ENCODE data around the gene KIF3A.

The KIF3A gene

DNA sequence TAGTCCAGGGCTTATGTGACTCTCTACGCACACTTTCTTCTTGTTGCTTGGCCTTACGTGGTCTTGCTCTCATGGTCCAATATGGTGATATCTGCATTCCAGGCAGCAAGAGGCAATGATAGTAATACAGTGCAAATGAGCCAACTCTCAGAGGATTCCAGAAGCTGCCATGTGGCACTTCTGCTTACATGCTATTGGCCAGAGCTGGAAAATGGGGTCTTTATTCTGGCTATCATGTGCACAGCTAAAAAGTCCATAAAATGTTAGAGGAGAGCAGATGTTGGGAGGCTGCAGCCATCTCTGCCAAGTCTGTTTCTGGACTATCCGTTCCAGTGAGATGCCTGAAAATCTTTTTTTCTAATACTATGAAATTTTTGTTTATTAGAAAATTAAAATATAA is 42.6 kb upstream of the KIF3A start:
- TF ChIP-seq, protein P1, sequence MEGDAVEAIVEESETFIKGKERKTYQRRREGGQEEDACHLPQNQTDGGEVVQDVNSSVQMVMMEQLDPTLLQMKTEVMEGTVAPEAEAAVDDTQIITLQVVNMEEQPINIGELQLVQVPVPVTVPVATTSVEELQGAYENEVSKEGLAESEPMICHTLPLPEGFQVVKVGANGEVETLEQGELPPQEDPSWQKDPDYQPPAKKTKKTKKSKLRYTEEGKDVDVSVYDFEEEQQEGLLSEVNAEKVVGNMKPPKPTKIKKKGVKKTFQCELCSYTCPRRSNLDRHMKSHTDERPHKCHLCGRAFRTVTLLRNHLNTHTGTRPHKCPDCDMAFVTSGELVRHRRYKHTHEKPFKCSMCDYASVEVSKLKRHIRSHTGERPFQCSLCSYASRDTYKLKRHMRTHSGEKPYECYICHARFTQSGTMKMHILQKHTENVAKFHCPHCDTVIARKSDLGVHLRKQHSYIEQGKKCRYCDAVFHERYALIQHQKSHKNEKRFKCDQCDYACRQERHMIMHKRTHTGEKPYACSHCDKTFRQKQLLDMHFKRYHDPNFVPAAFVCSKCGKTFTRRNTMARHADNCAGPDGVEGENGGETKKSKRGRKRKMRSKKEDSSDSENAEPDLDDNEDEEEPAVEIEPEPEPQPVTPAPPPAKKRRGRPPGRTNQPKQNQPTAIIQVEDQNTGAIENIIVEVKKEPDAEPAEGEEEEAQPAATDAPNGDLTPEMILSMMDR (conservative IDR thresholded peaks at IDR 0.05), result no peak
- TF ChIP-seq ZFX (IDR thresholded peaks at IDR 0.05), result no peak

DNA sequence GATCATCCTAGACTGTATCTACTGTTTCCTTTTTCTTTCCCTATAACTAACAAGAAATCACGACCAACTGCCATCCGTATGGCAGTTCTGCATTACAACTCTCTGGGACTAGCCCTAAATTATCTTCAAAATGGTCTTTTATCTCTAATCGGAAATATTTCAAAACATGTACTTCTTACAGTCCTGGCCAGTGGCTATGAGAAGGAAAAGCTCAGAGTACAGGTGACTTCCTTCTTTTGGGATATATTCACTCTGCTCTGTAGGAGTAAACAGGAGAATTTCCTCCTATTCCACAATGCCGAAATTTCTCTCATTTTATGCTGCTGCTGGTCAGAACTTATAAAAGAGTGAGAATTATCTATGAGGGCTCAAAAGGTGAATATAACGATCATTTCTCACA is 41.5 kb upstream of the KIF3A start:
- TF ChIP-seq, protein P1 (conservative IDR thresholded peaks at IDR 0.05), result no peak
- no peak for TF ChIP-seq ZFX (IDR thresholded peaks at IDR 0.05)
- no peak overlapping the region for H3K27ac ChIP-seq

More for the DNA sequence above, 42.6 kb upstream of the KIF3A start:
- H3K27ac ChIP-seq, result no peak overlapping the region

DNA sequence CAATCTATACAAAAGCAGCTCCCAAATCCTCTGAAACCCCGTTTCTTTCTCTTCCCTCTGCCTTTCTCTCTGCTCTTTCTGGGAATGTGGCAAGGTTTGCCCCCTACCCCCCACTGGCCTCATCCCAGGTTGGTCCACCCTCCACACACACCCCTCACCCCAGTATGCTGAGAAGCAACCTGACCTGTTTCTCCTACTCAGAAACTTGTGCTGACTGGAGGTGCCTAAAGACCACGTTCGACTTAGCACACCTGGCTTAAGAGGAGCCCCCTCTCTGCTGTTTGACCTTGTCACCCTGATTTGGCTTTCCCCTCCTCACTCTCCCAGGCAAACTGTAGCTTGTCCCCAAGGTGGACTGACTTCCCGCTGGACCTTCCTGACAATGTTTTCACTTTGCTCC is 40.8 kb upstream of the KIF3A start:
- TF ChIP-seq ZFX (IDR thresholded peaks at IDR 0.05), result no peak
- TF ChIP-seq, protein P1 (conservative IDR thresholded peaks at IDR 0.05), result no peak
- peak overlapping the region; percentile 67; the same call in 1 of the 2 replicates for H3K27ac ChIP-seq

DNA sequence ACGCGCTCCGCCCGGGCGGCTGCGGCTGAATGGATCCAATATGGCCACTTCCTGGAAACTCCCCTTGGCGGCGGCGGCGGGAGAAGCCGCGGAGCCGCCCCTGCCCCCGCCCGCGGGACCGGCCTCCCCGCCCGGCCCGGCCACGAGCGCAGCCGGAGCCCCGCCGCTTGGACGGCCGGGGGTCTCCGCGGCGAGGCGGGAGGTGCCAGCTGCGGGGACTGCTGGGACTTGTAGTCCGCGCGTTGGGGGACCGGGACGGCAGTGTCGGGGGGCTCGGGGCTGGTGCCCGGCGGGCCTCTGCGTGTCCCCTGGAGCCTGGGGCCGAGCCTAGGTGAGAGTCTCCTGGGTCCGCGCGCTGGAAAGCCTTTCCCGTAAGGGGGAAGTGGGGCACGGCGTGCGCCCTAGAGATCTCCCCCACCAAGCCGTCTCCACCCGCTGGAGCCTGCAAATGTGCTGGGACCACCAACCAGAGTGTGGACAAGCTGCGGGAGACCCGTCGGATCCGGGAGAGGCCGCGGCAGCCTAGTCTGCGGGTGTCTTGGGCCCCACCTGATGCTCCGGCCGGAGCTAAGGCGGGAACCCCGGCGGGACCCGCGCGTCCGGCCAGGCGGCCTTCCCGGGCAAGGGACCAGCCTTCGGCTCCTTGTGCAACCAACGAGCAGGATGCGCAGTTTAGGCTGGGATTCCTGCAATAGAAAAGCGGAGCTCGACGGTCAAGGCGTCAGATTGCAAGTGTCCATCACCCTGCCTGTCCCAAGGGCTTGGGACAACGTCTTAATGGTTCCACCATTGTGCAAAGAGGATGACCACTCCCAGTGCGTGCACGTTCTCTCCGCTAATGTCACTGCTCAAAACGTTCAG is 40.1 kb upstream of the KIF3A start, which contains the start of gene SEPTIN8:
SEPTIN8 (minus strand) TSS at position 31 of the 861 bp plus-strand sequence. CDS start 102 bp downstream, outside the sequence.
- TF ChIP-seq, protein P1 (conservative IDR thresholded peaks at IDR 0.05), result no peak
- TF ChIP-seq ZFX (IDR thresholded peaks at IDR 0.05), result peak; percentile 34; the same call in 1 of the 2 replicates

DNA sequence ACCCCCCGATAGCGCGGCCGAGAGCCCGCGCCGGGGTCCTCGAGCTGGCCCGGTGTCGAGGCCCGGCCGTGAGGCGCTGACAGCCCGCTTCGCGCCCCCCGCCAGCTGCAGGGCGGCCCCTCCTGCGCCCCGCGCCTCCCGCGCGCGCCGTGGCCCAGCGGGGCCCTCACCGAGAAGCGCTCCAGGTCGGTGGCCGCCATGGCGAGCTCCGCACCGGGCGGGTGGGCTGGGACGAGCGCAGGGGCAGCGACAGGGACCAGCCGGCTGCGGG is 39.5 kb upstream of the KIF3A start:
- H3K27ac ChIP-seq, result peak overlapping the region; percentile 67
- peak; percentile 61; the same call in 1 of the 2 replicates for TF ChIP-seq ZFX (IDR thresholded peaks at IDR 0.05)
- TF ChIP-seq, protein P1 (conservative IDR thresholded peaks at IDR 0.05), result no peak

More for the DNA sequence above, 40.1 kb upstream of the KIF3A start, which contains the start of gene SEPTIN8:
- H3K27ac ChIP-seq, result peak within 1 kb of the TSS; percentile 67

DNA sequence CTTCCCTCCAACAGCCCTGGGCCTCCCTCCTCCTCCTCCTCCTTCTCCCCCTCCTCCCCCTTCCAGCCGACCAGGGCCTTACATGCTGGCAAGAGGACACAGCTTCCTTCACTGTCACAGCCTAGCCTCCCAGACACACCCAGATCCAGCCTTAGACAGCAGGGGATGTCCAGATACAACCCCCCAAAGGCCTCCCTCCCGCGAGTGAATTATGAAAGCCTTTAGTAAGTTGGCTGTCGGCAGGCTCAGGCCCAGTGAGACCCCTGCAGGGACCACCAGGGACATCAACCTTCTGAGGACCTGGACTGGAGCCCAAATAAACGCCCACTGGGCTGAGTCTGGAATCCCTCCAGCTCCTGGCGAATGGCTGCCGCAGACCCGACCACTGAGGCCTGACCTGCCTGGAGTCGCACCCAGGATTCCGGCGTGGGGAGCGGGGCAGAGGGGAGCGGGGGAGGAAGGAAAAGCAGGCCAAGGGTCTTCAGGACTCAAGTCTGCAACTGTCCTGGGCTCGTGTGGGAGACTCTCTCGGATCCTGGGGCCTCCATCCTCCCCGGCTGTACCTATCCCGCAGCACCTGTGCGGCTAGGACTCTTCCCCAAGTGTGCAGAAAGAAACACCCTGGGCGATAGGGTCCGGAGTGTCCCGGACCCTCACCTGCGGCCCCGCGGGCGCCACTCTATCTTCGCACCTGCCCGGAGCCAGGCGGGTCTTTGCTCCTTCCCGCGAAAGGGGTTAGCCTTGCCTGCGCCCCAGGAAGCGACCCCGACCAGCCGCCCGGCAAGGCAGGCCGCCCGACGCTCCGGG is 39.0 kb upstream of the KIF3A start:
- TF ChIP-seq, protein P1 (conservative IDR thresholded peaks at IDR 0.05), result no peak
- no peak; the same call in 1 of the 2 replicates for TF ChIP-seq ZFX (IDR thresholded peaks at IDR 0.05)
- H3K27ac ChIP-seq, result peak overlapping the region; percentile 67
